Measurements from ENCODE around the gene SERTAD2.

Gene SERTAD2

GRCh38 chr2:64623242-64623850 lies 30.4 kb downstream of the SERTAD2 start:
- DNase-seq (ENCODE audit: low read depth) = no peak
- no peak overlapping the region for H3K4me3 ChIP-seq (ENCODE audit: low read depth, low read length)
- TF ChIP-seq MYC (IDR thresholded peaks at IDR 0.05; ENCODE audit: low read depth, low read length) = no peak
- TF ChIP-seq, protein P1, sequence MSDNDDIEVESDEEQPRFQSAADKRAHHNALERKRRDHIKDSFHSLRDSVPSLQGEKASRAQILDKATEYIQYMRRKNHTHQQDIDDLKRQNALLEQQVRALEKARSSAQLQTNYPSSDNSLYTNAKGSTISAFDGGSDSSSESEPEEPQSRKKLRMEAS (IDR thresholded peaks at IDR 0.05; ENCODE audit: low read depth, low read length) = no peak
- no peak for TF ChIP-seq POLR2A (IDR thresholded peaks at IDR 0.05; ENCODE audit: extremely low read depth, insufficient read length)
- TF ChIP-seq, protein P2, sequence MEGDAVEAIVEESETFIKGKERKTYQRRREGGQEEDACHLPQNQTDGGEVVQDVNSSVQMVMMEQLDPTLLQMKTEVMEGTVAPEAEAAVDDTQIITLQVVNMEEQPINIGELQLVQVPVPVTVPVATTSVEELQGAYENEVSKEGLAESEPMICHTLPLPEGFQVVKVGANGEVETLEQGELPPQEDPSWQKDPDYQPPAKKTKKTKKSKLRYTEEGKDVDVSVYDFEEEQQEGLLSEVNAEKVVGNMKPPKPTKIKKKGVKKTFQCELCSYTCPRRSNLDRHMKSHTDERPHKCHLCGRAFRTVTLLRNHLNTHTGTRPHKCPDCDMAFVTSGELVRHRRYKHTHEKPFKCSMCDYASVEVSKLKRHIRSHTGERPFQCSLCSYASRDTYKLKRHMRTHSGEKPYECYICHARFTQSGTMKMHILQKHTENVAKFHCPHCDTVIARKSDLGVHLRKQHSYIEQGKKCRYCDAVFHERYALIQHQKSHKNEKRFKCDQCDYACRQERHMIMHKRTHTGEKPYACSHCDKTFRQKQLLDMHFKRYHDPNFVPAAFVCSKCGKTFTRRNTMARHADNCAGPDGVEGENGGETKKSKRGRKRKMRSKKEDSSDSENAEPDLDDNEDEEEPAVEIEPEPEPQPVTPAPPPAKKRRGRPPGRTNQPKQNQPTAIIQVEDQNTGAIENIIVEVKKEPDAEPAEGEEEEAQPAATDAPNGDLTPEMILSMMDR (IDR thresholded peaks at IDR 0.05; ENCODE audit: low read depth, low read length) = no peak

DNA sequence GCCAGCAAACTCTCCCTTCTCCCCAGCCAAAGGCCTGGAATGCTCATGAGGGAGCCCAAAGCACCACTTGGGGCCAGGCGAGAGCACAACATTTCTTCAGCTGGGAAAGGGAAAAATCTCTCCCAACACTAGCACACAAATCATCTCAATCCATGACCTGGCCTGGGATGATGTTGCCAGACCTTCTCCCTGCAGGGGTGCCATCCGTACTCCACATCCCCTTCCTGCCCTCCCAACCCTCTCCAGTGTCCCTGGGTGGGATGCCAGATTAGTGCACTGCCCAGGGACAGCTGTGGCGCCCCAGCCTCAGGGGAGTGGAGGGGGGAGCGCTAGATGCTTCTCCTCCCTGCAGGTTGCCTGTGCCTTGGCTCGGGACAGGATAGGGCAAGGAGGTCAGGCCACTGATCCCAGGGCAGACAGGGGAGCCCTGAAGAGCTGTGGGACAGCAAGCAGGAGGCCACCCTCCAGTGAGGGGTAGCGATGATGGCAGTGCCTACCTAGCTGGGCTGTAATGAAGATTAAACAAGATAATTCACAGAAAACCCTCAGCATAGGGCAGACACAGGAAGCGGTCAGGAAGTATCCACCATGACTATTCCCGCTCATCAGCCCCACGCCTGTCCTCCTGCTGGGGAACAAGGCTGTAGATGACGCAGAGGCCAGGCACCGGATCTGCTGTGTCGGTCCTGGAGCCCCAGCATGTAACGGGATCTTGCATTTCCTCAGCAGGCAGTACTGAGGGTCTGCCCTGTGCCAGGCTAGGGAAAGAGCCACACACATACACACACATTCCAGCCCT lies 31.1 kb downstream of the SERTAD2 start:
- no peak for DNase-seq (ENCODE audit: low read depth)
- no peak overlapping the region for H3K4me3 ChIP-seq (ENCODE audit: low read depth, low read length)
- no peak for TF ChIP-seq POLR2A (IDR thresholded peaks at IDR 0.05; ENCODE audit: extremely low read depth, insufficient read length)
- TF ChIP-seq, protein P2 (IDR thresholded peaks at IDR 0.05; ENCODE audit: low read depth, low read length) = no peak

DNA sequence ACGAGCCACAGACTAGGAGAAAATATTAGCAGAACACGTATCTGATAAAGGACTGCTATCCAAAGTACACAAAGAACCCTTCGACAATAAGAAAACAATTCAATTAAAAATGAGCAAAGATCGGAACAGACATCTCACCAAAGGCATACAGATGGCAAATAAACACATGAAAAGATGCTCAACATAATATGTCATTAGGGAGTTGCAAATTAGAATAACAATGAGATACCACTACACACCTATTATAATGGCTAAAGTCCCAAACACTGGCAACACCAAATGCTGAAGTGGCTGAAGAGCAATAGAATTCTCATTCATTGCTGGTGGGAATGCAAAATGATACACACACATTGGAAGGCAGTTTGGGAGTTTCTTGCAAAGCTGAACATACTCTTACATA lies 33.1 kb downstream of the SERTAD2 start:
- TF ChIP-seq, protein P2 (IDR thresholded peaks at IDR 0.05; ENCODE audit: low read depth, low read length) = no peak
- TF ChIP-seq MYC (IDR thresholded peaks at IDR 0.05; ENCODE audit: low read depth, low read length) = no peak
- DNase-seq (ENCODE audit: low read depth) = no peak
- H3K4me3 ChIP-seq (ENCODE audit: low read depth, low read length) = no peak overlapping the region

- TF ChIP-seq, protein P2 (IDR thresholded peaks at IDR 0.05; ENCODE audit: low read depth, low read length) = no peak
- no peak for TF ChIP-seq POLR2A (IDR thresholded peaks at IDR 0.05; ENCODE audit: extremely low read depth, insufficient read length)
- no peak overlapping the region for H3K4me3 ChIP-seq (ENCODE audit: low read depth, low read length)
- DNase-seq (ENCODE audit: low read depth) = no peak
Measured at GRCh38 chr2:64617631-64618151, 36.0 kb downstream of the SERTAD2 start.

GRCh38 chr2:64615844-64616536 lies 37.7 kb downstream of the SERTAD2 start:
- TF ChIP-seq MYC (IDR thresholded peaks at IDR 0.05; ENCODE audit: low read depth, low read length) (no peak), POLR2A (IDR thresholded peaks at IDR 0.05; ENCODE audit: extremely low read depth, insufficient read length) (no peak)
- TF ChIP-seq, protein P2 (IDR thresholded peaks at IDR 0.05; ENCODE audit: low read depth, low read length) = no peak
- TF ChIP-seq, protein P1 (IDR thresholded peaks at IDR 0.05; ENCODE audit: low read depth, low read length) = no peak
- H3K4me3 ChIP-seq (ENCODE audit: low read depth, low read length) = no peak overlapping the region
- no peak for DNase-seq (ENCODE audit: low read depth)
